Lung microvascular endothelial cell (primary cell): ENCODE measurements around the gene MALAT1. TPM values are rescaled to one million over a fixed set of nuclear protein-coding genes. Genes with fewer than 3 reads are reported as not detected.
"Not testable (repeated sequence)": the region's sequence is repeated elsewhere in the genome, so short reads cannot be mapped to it uniquely, and the experiment has no call there.

Experiments used
- DNase-seq, 2 donors: peaks; one replicate each; pipeline versions ENCODE4 v3.0.0 to v3.0.0-alpha.2; 2010; ENCODE audit warnings: low read depth in 2 of 2
- total RNA-seq: library from RNA; depleted of rRNA; stranded (reverse); fragments of >200 nt; gene quantifications from 2 replicates; pipeline ENCODE4 v1.2.1, GENCODE V29; 2014

MALAT1 gene
- total RNA-seq, 1 donor from 2014 or later: 2,739 TPM

DNA sequence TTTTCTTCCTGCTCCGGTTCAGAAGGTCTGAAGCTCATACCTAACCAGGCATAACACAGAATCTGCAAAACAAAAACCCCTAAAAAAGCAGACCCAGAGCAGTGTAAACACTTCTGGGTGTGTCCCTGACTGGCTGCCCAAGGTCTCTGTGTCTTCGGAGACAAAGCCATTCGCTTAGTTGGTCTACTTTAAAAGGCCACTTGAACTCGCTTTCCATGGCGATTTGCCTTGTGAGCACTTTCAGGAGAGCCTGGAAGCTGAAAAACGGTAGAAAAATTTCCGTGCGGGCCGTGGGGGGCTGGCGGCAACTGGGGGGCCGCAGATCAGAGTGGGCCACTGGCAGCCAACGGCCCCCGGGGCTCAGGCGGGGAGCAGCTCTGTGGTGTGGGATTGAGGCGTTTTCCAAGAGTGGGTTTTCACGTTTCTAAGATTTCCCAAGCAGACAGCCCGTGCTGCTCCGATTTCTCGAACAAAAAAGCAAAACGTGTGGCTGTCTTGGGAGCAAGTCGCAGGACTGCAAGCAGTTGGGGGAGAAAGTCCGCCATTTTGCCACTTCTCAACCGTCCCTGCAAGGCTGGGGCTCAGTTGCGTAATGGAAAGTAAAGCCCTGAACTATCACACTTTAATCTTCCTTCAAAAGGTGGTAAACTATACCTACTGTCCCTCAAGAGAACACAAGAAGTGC lies 661 bp upstream of the MALAT1 start:
- peak; percentile 69 to 75 for DNase-seq

DNA sequence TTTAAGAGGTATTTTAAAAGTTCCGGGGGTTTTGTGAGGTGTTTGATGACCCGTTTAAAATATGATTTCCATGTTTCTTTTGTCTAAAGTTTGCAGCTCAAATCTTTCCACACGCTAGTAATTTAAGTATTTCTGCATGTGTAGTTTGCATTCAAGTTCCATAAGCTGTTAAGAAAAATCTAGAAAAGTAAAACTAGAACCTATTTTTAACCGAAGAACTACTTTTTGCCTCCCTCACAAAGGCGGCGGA lies 193 bp upstream of the MALAT1 start:
- DNase-seq: no peak

DNA sequence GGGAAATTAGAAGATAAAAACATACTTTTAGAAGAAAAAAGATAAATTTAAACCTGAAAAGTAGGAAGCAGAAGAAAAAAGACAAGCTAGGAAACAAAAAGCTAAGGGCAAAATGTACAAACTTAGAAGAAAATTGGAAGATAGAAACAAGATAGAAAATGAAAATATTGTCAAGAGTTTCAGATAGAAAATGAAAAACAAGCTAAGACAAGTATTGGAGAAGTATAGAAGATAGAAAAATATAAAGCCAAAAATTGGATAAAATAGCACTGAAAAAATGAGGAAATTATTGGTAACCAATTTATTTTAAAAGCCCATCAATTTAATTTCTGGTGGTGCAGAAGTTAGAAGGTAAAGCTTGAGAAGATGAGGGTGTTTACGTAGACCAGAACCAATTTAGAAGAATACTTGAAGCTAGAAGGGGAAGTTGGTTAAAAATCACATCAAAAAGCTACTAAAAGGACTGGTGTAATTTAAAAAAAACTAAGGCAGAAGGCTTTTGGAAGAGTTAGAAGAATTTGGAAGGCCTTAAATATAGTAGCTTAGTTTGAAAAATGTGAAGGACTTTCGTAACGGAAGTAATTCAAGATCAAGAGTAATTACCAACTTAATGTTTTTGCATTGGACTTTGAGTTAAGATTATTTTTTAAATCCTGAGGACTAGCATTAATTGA lies 1.0 kb downstream of the MALAT1 start:
- DNase-seq: no peak

DNA sequence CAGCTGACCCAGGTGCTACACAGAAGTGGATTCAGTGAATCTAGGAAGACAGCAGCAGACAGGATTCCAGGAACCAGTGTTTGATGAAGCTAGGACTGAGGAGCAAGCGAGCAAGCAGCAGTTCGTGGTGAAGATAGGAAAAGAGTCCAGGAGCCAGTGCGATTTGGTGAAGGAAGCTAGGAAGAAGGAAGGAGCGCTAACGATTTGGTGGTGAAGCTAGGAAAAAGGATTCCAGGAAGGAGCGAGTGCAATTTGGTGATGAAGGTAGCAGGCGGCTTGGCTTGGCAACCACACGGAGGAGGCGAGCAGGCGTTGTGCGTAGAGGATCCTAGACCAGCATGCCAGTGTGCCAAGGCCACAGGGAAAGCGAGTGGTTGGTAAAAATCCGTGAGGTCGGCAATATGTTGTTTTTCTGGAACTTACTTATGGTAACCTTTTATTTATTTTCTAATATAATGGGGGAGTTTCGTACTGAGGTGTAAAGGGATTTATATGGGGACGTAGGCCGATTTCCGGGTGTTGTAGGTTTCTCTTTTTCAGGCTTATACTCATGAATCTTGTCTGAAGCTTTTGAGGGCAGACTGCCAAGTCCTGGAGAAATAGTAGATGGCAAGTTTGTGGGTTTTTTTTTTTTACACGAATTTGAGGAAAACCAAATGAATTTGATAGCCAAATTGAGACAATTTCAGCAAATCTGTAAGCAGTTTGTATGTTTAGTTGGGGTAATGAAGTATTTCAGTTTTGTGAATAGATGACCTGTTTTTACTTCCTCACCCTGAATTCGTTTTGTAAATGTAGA lies 1.7 kb downstream of the MALAT1 start:
- DNase-seq: peak; percentile 46 to 55

DNA sequence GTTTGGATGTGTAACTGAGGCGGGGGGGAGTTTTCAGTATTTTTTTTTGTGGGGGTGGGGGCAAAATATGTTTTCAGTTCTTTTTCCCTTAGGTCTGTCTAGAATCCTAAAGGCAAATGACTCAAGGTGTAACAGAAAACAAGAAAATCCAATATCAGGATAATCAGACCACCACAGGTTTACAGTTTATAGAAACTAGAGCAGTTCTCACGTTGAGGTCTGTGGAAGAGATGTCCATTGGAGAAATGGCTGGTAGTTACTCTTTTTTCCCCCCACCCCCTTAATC lies 2.3 kb downstream of the MALAT1 start:
- DNase-seq: peak in 1 of 2 donors; percentile 25

DNA sequence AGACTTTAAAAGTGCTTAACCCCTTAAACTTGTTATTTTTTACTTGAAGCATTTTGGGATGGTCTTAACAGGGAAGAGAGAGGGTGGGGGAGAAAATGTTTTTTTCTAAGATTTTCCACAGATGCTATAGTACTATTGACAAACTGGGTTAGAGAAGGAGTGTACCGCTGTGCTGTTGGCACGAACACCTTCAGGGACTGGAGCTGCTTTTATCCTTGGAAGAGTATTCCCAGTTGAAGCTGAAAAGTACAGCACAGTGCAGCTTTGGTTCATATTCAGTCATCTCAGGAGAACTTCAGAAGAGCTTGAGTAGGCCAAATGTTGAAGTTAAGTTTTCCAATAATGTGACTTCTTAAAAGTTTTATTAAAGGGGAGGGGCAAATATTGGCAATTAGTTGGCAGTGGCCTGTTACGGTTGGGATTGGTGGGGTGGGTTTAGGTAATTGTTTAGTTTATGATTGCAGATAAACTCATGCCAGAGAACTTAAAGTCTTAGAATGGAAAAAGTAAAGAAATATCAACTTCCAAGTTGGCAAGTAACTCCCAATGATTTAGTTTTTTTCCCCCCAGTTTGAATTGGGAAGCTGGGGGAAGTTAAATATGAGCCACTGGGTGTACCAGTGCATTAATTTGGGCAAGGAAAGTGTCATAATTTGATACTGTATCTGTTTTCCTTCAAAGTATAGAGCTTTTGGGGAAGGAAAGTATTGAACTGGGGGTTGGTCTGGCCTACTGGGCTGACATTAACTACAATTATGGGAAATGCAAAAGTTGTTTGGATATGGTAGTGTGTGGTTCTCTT lies 2.8 kb downstream of the MALAT1 start:
- DNase-seq: peak; percentile 32 to 43

DNA sequence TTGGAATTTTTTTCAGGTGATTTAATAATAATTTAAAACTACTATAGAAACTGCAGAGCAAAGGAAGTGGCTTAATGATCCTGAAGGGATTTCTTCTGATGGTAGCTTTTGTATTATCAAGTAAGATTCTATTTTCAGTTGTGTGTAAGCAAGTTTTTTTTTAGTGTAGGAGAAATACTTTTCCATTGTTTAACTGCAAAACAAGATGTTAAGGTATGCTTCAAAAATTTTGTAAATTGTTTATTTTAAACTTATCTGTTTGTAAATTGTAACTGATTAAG lies 3.4 kb downstream of the MALAT1 start:
- DNase-seq: peak; percentile 20 to 24

DNA sequence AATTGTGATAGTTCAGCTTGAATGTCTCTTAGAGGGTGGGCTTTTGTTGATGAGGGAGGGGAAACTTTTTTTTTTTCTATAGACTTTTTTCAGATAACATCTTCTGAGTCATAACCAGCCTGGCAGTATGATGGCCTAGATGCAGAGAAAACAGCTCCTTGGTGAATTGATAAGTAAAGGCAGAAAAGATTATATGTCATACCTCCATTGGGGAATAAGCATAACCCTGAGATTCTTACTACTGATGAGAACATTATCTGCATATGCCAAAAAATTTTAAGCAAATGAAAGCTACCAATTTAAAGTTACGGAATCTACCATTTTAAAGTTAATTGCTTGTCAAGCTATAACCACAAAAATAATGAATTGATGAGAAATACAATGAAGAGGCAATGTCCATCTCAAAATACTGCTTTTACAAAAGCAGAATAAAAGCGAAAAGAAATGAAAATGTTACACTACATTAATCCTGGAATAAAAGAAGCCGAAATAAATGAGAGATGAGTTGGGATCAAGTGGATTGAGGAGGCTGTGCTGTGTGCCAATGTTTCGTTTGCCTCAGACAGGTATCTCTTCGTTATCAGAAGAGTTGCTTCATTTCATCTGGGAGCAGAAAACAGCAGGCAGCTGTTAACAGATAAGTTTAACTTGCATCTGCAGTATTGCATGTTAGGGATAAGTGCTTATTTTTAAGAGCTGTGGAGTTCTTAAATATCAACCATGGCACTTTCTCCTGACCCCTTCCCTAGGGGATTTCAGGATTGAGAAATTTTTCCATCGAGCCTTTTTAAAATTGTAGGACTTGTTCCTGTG lies 3.9 kb downstream of the MALAT1 start:
- DNase-seq: peak; percentile 51 to 63

DNA sequence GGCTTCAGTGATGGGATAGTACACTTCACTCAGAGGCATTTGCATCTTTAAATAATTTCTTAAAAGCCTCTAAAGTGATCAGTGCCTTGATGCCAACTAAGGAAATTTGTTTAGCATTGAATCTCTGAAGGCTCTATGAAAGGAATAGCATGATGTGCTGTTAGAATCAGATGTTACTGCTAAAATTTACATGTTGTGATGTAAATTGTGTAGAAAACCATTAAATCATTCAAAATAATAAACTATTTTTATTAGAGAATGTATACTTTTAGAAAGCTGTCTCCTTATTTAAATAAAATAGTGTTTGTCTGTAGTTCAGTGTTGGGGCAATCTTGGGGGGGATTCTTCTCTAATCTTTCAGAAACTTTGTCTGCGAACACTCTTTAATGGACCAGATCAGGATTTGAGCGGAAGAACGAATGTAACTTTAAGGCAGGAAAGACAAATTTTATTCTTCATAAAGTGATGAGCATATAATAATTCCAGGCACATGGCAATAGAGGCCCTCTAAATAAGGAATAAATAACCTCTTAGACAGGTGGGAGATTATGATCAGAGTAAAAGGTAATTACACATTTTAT lies 4.6 kb downstream of the MALAT1 start:
- DNase-seq: peak in 1 of 2 donors; percentile 30

DNA sequence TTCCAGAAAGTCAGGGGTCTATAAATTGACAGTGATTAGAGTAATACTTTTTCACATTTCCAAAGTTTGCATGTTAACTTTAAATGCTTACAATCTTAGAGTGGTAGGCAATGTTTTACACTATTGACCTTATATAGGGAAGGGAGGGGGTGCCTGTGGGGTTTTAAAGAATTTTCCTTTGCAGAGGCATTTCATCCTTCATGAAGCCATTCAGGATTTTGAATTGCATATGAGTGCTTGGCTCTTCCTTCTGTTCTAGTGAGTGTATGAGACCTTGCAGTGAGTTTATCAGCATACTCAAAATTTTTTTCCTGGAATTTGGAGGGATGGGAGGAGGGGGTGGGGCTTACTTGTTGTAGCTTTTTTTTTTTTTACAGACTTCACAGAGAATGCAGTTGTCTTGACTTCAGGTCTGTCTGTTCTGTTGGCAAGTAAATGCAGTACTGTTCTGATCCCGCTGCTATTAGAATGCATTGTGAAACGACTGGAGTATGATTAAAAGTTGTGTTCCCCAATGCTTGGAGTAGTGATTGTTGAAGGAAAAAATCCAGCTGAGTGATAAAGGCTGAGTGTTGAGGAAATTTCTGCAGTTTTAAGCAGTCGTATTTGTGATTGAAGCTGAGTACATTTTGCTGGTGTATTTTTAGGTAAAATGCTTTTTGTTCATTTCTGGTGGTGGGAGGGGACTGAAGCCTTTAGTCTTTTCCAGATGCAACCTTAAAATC lies 5.3 kb downstream of the MALAT1 start:
- peak; percentile 53 to 62 for DNase-seq

DNA sequence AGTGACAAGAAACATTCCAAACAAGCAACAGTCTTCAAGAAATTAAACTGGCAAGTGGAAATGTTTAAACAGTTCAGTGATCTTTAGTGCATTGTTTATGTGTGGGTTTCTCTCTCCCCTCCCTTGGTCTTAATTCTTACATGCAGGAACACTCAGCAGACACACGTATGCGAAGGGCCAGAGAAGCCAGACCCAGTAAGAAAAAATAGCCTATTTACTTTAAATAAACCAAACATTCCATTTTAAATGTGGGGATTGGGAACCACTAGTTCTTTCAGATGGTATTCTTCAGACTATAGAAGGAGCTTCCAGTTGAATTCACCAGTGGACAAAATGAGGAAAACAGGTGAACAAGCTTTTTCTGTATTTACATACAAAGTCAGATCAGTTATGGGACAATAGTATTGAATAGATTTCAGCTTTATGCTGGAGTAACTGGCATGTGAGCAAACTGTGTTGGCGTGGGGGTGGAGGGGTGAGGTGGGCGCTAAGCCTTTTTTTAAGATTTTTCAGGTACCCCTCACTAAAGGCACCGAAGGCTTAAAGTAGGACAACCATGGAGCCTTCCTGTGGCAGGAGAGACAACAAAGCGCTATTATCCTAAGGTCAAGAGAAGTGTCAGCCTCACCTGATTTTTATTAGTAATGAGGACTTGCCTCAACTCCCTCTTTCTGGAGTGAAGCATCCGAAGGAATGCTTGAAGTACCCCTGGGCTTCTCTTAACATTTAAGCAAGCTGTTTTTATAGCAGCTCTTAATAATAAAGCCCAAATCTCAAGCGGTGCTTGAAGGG lies 6.0 kb downstream of the MALAT1 start:
- DNase-seq: peak; percentile 36 to 42

DNA sequence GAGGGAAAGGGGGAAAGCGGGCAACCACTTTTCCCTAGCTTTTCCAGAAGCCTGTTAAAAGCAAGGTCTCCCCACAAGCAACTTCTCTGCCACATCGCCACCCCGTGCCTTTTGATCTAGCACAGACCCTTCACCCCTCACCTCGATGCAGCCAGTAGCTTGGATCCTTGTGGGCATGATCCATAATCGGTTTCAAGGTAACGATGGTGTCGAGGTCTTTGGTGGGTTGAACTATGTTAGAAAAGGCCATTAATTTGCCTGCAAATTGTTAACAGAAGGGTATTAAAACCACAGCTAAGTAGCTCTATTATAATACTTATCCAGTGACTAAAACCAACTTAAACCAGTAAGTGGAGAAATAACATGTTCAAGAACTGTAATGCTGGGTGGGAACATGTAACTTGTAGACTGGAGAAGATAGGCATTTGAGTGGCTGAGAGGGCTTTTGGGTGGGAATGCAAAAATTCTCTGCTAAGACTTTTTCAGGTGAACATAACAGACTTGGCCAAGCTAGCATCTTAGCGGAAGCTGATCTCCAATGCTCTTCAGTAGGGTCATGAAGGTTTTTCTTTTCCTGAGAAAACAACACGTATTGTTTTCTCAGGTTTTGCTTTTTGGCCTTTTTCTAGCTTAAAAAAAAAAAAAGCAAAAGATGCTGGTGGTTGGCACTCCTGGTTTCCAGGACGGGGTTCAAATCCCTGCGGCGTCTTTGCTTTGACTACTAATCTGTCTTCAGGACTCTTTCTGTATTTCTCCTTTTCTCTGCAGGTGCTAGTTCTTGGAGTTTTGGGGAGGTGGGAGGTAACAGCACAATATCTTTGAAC lies 6.8 kb downstream of the MALAT1 start:
- peak; percentile 27 to 31 for DNase-seq

DNA sequence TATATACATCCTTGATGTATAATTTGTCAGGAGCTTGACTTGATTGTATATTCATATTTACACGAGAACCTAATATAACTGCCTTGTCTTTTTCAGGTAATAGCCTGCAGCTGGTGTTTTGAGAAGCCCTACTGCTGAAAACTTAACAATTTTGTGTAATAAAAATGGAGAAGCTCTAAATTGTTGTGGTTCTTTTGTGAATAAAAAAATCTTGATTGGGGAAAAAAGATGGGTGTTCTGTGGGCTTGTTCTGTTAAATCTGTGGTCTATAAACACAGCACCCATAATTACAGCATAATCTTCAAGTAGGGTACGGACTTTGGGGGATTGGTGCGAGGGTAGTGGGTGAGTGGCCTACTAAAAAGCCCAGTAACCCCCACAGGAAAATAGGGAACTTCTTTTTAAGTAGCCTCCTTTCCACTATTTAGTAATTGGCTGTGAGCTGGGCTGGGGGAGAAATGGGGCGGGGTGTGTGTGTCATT lies 7.5 kb downstream of the MALAT1 start:
- DNase-seq: no peak

DNA sequence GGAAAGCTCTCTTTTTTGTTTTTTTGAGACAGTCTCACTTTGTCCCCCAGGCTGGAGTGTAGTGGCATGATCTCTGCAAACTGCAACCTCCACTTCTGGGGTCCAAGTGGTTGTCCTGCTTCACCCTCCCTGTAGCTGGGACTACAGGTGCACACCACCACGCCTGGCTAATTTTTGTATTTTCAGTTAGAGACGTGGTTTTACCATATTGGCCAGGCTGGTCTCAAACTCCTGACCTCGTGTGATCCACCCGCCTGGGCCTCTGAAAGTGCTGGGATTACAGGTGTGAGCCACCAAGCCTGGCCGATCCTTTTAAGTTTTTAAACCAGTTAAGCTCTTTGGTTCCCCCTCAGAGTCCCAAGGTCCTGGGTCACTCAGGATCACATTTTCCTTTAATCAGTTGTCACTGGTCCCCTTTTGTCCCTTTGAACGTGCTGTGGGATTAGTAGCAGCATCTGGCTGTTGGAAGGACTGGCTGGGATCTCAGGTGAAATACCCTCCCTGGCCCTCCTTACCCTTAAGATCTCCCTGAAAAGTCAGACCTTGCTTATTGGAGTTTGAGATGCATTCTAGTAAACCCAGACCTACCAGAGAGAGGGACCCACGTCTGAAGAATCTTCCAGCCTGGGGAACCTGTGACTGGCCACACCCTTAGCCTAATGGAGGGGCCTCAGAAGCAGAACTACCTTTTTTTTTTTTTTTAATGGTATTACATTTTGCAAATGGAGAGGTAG lies 8.1 kb downstream of the MALAT1 start:
- peak in 1 of 2 donors; percentile 88 for DNase-seq

DNA sequence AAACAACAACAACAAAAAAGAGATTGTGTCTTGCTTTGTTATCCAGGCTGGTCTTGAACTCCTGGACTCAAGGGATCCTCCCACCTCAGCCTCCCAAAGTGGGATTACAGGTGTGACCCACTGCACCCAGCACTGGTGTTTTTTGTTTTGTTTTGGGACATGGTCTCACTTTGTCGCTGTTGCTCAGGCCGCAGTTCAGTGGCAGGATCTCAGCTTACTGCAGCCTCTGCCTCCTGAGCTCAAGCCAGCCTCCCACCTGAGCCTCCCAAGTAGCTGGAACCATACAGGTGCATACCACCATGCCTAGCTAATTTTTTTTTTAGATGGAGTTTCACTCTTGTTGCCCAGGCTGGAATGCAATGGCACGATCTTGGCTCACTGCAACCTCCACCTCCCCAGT lies 13.5 kb downstream of the MALAT1 start:
- not testable (repeated sequence) for DNase-seq

DNA sequence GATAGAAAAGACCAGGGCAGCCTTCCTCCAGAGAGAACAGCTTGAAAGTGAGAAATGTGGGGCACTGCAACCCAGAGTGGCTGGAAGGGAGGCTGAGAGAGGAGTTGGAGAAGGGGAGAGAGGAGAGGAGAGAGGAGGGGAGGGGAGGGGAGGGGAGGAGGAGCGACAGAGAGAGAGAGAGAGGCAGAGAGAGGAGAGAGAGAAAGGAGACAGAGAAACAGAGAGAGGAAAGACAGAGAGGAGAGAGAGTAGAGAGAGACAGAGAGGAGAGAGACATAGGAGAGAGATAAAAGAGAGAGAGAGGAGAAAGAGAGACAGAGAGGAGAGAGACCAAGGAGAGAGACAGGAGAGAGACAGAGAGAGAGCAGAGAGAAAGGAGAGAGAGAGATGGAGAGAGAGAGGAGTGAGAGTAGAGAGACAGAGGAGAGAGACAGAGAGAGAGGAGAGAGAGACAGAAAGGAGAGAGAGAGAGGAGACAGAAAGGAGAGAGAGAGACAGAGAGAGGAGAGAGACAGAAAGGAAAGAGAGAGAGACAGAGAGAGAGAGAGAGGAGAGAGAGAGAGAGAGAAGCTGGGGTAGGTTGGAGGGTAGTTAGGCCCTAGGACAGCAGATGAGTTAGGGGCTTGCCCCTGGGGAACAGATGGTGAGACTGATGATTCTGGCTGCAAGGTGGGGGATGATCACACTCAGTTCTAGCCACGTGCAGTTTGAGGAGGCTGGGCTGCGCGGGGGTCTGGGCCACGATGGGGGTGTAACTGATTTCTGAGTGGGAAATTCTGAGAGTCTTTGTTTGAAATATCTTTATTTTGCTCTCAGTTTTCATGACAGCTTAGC lies 17.5 kb downstream of the MALAT1 start:
- no peak for DNase-seq
